GM23248 (cell line): ENCODE measurements around the gene SETD7.

Source experiments
- EZH2 ChIP-seq: fragments of 200-600 bp; sonication (generic); IDR thresholded peaks from 2 replicates; pipeline ENCODE4 v1.6.1; 2018; ENCODE audit warnings: antibody characterized with exemption, mild to moderate bottlenecking; ENCODE audit not compliant: insufficient read depth, poor library complexity, severe bottlenecking
- EZH2phosphoT487 ChIP-seq: fragments of 200-600 bp; sonication (generic); IDR thresholded peaks from 2 replicates; pipeline ENCODE4 v1.6.1; 2018; ENCODE audit warnings: antibody characterized with exemption, moderate library complexity, mild to moderate bottlenecking, low read depth; ENCODE audit not compliant: insufficient read depth

GRCh38 chr4:139563515-139563914, 7.5 kb upstream of the SETD7 start:
- TF ChIP-seq EZH2 (no peak), EZH2phosphoT487 (no peak)
